ENCODE results near the gene ZMAT5.
A peak's percentile ranks its signal among the peaks of the same experiment; 100 is the strongest.

ZMAT5 gene

GRCh38 chr22:29727131-29727523, 39.7 kb downstream of the ZMAT5 start:
- Mint-ChIP-seq H3K36me3 (ENCODE audit: insufficient read depth) (peaks cover 2% of the 10 kb centered on the region), H3K9me3 (no peaks in the 10 kb centered on the region)

GRCh38 chr22:29726512-29727130, 40.2 kb downstream of the ZMAT5 start:
- Mint-ChIP-seq H3K4me3 (no peak overlapping the region), H3K27ac (ENCODE audit: low read depth) (no peak overlapping the region), H3K4me1 (no peaks in the 10 kb centered on the region), H3K27me3 (peaks cover 12% of the 10 kb centered on the region), H3K36me3 (ENCODE audit: insufficient read depth) (peaks cover 2% of the 10 kb centered on the region), H3K9me3 (no peaks in the 10 kb centered on the region)
- ATAC-seq (replicated peaks; ENCODE audit: extremely low read depth, poor library complexity, severe bottlenecking) = no peak
- no peak for DNase-seq (ENCODE audit: low spot score in 2 of 2)

More at GRCh38 chr22:29727131-29727523, 39.7 kb downstream of the ZMAT5 start:
- Mint-ChIP-seq H3K27me3 (peaks cover 9% of the 10 kb centered on the region), H3K4me3 (no peak overlapping the region), H3K4me1 (no peaks in the 10 kb centered on the region), H3K27ac (ENCODE audit: low read depth) (no peak overlapping the region)
- no peak for ATAC-seq (replicated peaks; ENCODE audit: extremely low read depth, poor library complexity, severe bottlenecking)
- DNase-seq (ENCODE audit: low spot score in 2 of 2) = no peak

GRCh38 chr22:29726106-29726505, 40.7 kb downstream of the ZMAT5 start:
- no peak for ATAC-seq (replicated peaks; ENCODE audit: extremely low read depth, poor library complexity, severe bottlenecking)
- Mint-ChIP-seq H3K27ac (ENCODE audit: low read depth) (no peak overlapping the region), H3K9me3 (no peaks in the 10 kb centered on the region), H3K4me3 (no peak overlapping the region), H3K4me1 (no peaks in the 10 kb centered on the region), H3K27me3 (peaks cover 17% of the 10 kb centered on the region), H3K36me3 (ENCODE audit: insufficient read depth) (peaks cover 2% of the 10 kb centered on the region)
- no peak for DNase-seq (ENCODE audit: low spot score in 2 of 2)

- Mint-ChIP-seq H3K9me3 (no peaks in the 10 kb centered on the region), H3K36me3 (ENCODE audit: insufficient read depth) (peaks cover 2% of the 10 kb centered on the region), H3K4me1 (no peaks in the 10 kb centered on the region), H3K27me3 (peaks cover 19% of the 10 kb centered on the region), H3K4me3 (no peak overlapping the region), H3K27ac (ENCODE audit: low read depth) (no peak overlapping the region)
- ATAC-seq (replicated peaks; ENCODE audit: extremely low read depth, poor library complexity, severe bottlenecking) = no peak
- DNase-seq (ENCODE audit: low spot score in 2 of 2) = no peak
Measured at GRCh38 chr22:29724843-29725242, 42.0 kb downstream of the ZMAT5 start.

- H3K27ac Mint-ChIP-seq (ENCODE audit: low read depth) = peak overlapping the region; percentile 59
- peaks cover 9% of the 10 kb centered on the region for H3K4me1 Mint-ChIP-seq
- no peaks in the 10 kb centered on the region for H3K9me3 Mint-ChIP-seq
- H3K4me3 Mint-ChIP-seq = no peak overlapping the region
- H3K27me3 Mint-ChIP-seq = peaks cover 29% of the 10 kb centered on the region
- DNase-seq (ENCODE audit: low spot score in 2 of 2) = no peak
- H3K36me3 Mint-ChIP-seq (ENCODE audit: insufficient read depth) = peaks cover 2% of the 10 kb centered on the region
- ATAC-seq (replicated peaks; ENCODE audit: extremely low read depth, poor library complexity, severe bottlenecking) = no peak
Measured at GRCh38 chr22:29723766-29724165, 43.0 kb downstream of the ZMAT5 start.

GRCh38 chr22:29722587-29722986, 44.2 kb downstream of the ZMAT5 start:
- Mint-ChIP-seq H3K36me3 (ENCODE audit: insufficient read depth) (peaks cover 2% of the 10 kb centered on the region), H3K4me1 (peaks cover 10% of the 10 kb centered on the region), H3K27ac (ENCODE audit: low read depth) (no peak overlapping the region), H3K27me3 (peaks cover 41% of the 10 kb centered on the region), H3K4me3 (no peak overlapping the region), H3K9me3 (no peaks in the 10 kb centered on the region)
- DNase-seq (ENCODE audit: low spot score in 2 of 2) = no peak
- no peak for ATAC-seq (replicated peaks; ENCODE audit: extremely low read depth, poor library complexity, severe bottlenecking)

- DNase-seq (ENCODE audit: low spot score in 2 of 2) (no peak), ATAC-seq (replicated peaks; ENCODE audit: extremely low read depth, poor library complexity, severe bottlenecking) (no peak)
- Mint-ChIP-seq H3K9me3 (no peaks in the 10 kb centered on the region), H3K4me3 (no peak overlapping the region), H3K4me1 (peaks cover 10% of the 10 kb centered on the region), H3K36me3 (ENCODE audit: insufficient read depth) (peaks cover under 1% of the 10 kb centered on the region), H3K27ac (ENCODE audit: low read depth) (no peak overlapping the region), H3K27me3 (peaks cover 45% of the 10 kb centered on the region)
Measured at GRCh38 chr22:29722151-29722550, 44.7 kb downstream of the ZMAT5 start.

- DNase-seq (ENCODE audit: low spot score in 2 of 2) (no peak), ATAC-seq (replicated peaks; ENCODE audit: extremely low read depth, poor library complexity, severe bottlenecking) (no peak)
- Mint-ChIP-seq H3K36me3 (ENCODE audit: insufficient read depth) (peaks cover 1% of the 10 kb centered on the region), H3K27ac (ENCODE audit: low read depth) (no peak overlapping the region), H3K4me1 (peaks cover 10% of the 10 kb centered on the region), H3K27me3 (peaks cover 58% of the 10 kb centered on the region), H3K9me3 (no peaks in the 10 kb centered on the region), H3K4me3 (no peak overlapping the region)
Measured at GRCh38 chr22:29720811-29721323, 45.9 kb downstream of the ZMAT5 start.

GRCh38 chr22:29719899-29720645, 46.7 kb downstream of the ZMAT5 start, which contains the start of gene CABP7:
TSS of gene CABP7 (plus strand) at chr22:29720003. CDS start at chr22:29720425, 422 bp downstream.
- ATAC-seq (replicated peaks; ENCODE audit: extremely low read depth, poor library complexity, severe bottlenecking) (no peak), DNase-seq (ENCODE audit: low spot score in 2 of 2) (no peak)
- H3K27me3 Mint-ChIP-seq = peaks cover 63% of the 10 kb centered on the region
- H3K4me1 Mint-ChIP-seq = peaks cover 10% of the 10 kb centered on the region
- peak within 1 kb of the TSS; percentile 37 for H3K4me3 Mint-ChIP-seq
- no peaks in the 10 kb centered on the region for H3K9me3 Mint-ChIP-seq
- peaks cover 1% of the 10 kb centered on the region for H3K36me3 Mint-ChIP-seq (ENCODE audit: insufficient read depth)
- H3K27ac Mint-ChIP-seq (ENCODE audit: low read depth) = no peak within 1 kb of the TSS

GRCh38 chr22:29718949-29719898, 47.6 kb downstream of the ZMAT5 start:
- no peak for DNase-seq (ENCODE audit: low spot score in 2 of 2)
- peaks cover 71% of the 10 kb centered on the region for H3K27me3 Mint-ChIP-seq
- H3K4me1 Mint-ChIP-seq = peaks cover 10% of the 10 kb centered on the region
- H3K4me3 Mint-ChIP-seq = peak overlapping the region; percentile 37
- H3K27ac Mint-ChIP-seq (ENCODE audit: low read depth) = no peak overlapping the region
- H3K9me3 Mint-ChIP-seq = no peaks in the 10 kb centered on the region
- ATAC-seq (replicated peaks; ENCODE audit: extremely low read depth, poor library complexity, severe bottlenecking) = no peak
- H3K36me3 Mint-ChIP-seq (ENCODE audit: insufficient read depth) = peaks cover 1% of the 10 kb centered on the region

- H3K27ac Mint-ChIP-seq (ENCODE audit: low read depth) = no peak overlapping the region
- peaks cover 10% of the 10 kb centered on the region for H3K4me1 Mint-ChIP-seq
- no peak for DNase-seq (ENCODE audit: low spot score in 2 of 2)
- peaks cover 73% of the 10 kb centered on the region for H3K27me3 Mint-ChIP-seq
- H3K4me3 Mint-ChIP-seq = no peak overlapping the region
- ATAC-seq (replicated peaks; ENCODE audit: extremely low read depth, poor library complexity, severe bottlenecking) = no peak
- H3K9me3 Mint-ChIP-seq = no peaks in the 10 kb centered on the region
- peaks cover 4% of the 10 kb centered on the region for H3K36me3 Mint-ChIP-seq (ENCODE audit: insufficient read depth)
Measured at GRCh38 chr22:29717789-29718188, 49.0 kb downstream of the ZMAT5 start.

- DNase-seq (ENCODE audit: low spot score in 2 of 2) (no peak), ATAC-seq (replicated peaks; ENCODE audit: extremely low read depth, poor library complexity, severe bottlenecking) (no peak)
- no peak overlapping the region for H3K4me3 Mint-ChIP-seq
- no peaks in the 10 kb centered on the region for H3K9me3 Mint-ChIP-seq
- no peak overlapping the region for H3K27ac Mint-ChIP-seq (ENCODE audit: low read depth)
- H3K27me3 Mint-ChIP-seq = peaks cover 69% of the 10 kb centered on the region
- H3K4me1 Mint-ChIP-seq = peaks cover 10% of the 10 kb centered on the region
- peaks cover 4% of the 10 kb centered on the region for H3K36me3 Mint-ChIP-seq (ENCODE audit: insufficient read depth)
Measured at GRCh38 chr22:29716814-29717545, 49.8 kb downstream of the ZMAT5 start.

All from central memory CD8-positive, alpha-beta T cell (primary cell).